HK-2 (cell line): Measurements from ENCODE around the gene CCL16.
A peak's percentile ranks its signal among the peaks of the same experiment; 100 is the strongest.
"Not testable (repeated sequence)": the region's sequence is repeated elsewhere in the genome, so short reads cannot be mapped to it uniquely, and the experiment has no call there.

Experiments used
- DNase-seq: peaks from one replicate; pipeline ENCODE4 v3.0.0-alpha.2; 2018; ENCODE audit not compliant: unreplicated experiment

Gene CCL16

GRCh38 chr17:35981246-35981645 lies at the start of gene CCL16:
Gene CCL16 (minus strand): TSS chr17:35981497. CDS start chr17:35981420, 77 bp downstream.
- DNase-seq = no peak

DNA sequence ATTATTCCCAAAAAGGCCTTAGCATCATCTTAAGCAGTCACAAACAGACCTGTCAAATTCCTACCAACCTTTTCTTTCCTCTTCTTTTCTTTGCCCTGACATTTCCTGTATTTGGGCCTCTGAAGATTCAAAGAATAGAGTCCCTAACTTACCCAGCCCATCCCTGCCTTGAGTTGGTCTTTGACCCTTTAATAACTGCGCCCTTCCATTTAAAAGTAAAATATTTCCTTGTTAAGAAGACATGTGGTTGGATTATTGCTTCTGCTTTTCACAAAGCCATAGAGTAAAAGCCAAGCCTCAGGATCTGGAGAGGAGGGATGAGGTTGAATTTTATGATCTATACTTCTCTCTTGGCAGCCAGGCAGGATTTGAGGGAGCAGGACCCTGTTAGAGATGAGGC lies 49.7 kb upstream of the CCL16 start:
- DNase-seq = no peak

- no peak for DNase-seq
Measured at GRCh38 chr17:36027761-36028160, 46.5 kb upstream of the CCL16 start.

- no peak for DNase-seq
Measured at GRCh38 chr17:36024106-36024869, 43.0 kb upstream of the CCL16 start.

DNA sequence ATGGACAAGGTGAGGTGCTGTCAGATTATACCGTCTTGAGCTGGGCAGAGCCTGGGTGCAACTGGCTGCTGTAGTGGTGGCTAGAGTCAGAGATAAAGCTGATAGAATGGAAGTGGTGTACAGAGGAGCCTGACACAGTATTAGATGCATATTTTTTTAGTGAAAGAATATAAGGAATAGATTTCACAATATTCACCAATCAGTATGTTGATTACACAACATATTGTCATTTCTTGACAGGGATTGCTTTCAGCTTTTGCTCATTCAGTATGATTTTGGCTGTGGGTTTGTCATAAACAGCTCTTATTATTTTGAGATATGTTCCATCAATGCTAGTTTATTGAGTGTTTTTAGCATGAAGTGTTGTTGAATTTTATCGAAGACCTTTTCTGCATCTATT lies 38.1 kb upstream of the CCL16 start:
- no peak for DNase-seq

GRCh38 chr17:36017799-36018198 lies 36.5 kb upstream of the CCL16 start, which contains the start of gene CCL23:
Gene CCL23 (minus strand): TSS chr17:36017972. CDS start chr17:36017897, 75 bp downstream.
- DNase-seq = no peak

DNA sequence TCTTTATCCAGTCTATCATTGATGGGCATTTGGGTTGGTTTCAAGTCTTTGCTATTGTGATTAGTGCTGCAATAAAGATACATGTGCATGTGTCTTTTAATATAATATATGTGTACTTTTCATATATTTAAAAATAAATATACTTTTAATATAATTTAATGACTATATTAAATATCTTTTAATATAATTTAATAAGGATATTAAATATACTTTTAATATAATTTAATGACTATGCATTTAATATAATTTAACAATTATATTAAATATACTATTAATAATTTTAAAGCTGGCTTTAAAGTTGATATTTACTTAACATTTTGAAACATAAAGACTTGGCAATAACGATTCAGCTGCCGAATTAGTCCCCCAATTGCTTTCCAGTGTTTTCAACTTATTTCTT lies 35.3 kb upstream of the CCL16 start:
- DNase-seq = no peak

DNA sequence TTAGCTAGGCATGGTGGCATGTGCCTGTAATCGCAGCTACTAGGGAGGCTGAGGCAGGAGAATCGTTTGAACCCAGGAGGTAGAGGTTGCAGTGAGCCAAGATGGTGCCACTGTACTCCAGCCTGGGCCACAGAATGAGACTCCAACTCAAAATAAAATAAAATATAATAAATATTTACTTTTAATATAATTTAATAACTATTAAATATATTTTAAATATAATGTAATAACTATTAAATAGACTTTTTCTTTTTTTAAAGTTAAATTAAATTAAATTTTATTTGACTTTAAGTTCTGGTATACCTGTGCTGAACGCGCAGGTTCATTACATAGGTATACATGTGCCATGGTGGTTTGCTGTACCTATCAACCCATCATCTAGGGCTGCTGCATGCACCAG lies 34.6 kb upstream of the CCL16 start:
- not testable (repeated sequence) for DNase-seq

GRCh38 chr17:36014946-36015345 lies 33.6 kb upstream of the CCL16 start:
- DNase-seq = no peak

DNA sequence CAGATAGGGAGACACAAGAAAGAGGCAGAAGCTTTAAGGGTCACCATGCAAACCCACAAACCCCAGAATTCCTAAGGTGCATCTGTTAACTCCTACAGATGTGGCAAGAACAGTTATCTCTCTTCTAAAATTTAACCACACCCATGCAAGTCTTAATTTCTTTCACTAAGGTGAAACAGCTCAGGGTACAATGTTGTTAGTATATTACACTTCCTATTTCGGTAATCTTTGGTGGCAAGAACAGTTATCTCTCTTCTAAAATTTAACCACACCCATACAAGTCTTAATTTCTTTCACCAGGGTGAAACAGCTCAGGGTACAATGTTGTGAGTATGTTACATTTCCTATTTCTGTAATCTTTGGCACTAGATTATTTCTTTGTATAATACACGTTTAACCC lies 29.9 kb upstream of the CCL16 start:
- DNase-seq = no peak

DNA sequence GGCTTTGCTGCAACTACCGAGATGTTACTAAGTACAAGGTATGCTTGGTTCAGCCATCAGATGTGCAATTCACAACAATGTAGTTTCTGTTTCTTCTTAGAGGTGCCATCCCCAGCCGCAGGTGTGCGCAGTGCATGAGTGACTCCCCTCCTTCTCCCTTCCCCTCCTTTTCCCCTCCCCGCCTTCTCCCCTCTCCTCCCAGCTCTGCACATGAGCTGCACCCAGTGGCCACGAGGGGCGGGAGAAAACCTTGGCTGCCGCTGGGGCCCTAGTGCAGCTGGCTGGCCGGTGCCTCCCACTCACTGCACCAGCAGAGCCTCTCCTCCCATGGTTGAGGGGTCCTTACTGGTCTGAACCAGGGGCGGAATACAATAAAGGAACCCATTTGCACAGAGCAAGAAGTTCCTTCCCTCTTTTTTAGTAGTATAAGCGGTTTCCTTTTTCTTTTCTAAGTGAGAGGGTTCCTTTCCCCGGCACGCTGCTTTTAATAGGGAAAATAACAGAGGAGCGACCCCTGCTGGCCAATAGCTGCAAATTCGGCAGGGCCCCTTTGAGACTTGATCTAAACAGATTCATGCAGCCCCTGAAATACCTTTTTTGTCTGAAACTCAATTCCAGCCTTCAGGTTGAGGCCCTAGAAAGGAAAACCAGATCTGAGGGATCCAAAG lies 27.8 kb upstream of the CCL16 start:
- peak; percentile 3 for DNase-seq

- DNase-seq = no peak
Measured at GRCh38 chr17:36004594-36005108, 23.4 kb upstream of the CCL16 start.

DNA sequence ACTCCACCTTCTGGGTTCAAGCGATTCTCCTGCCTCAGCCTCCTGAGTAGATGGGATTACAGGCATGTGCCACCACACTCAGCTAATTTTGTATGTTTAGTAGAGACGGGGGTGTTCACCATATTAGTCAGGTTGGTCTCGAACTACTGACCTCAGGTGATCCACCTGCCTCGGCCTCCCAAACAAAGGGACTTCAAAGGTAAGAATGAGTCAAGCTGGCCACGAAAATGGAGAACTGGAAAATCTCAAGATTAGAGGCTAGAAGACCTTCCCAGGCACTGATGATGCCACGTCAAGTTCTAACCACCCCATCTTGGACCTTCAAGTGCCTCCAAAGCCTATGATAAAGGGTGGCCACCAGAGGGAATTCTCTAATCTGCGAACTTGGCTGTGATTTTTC lies 21.3 kb upstream of the CCL16 start:
- no peak for DNase-seq

- no peak for DNase-seq
Measured at GRCh38 chr17:36001862-36002603, 20.7 kb upstream of the CCL16 start.

GRCh38 chr17:36001110-36001771 lies 19.9 kb upstream of the CCL16 start, which contains the start of gene CCL15:
Gene CCL15 (minus strand): TSS chr17:36001553. CDS start chr17:36001492, 61 bp downstream.
- no peak for DNase-seq

DNA sequence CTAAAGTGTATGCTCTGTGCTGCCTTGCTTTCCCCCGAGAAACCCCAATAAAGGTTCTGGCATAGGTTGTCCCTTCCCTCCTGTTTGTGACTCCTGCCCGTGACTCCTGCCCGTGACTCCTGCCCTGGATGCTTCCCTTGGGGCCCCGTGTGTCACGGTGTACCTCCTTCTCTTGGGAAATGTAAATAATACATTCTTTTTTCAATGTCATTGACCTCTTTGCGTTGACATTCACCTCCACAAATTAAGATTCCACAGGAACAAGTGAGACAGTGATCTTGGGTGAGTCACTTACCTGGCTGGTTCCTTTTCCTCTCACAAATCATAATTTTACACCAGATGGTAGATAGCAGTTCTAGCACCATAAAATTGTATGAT lies 19.4 kb upstream of the CCL16 start:
- DNase-seq = no peak

DNA sequence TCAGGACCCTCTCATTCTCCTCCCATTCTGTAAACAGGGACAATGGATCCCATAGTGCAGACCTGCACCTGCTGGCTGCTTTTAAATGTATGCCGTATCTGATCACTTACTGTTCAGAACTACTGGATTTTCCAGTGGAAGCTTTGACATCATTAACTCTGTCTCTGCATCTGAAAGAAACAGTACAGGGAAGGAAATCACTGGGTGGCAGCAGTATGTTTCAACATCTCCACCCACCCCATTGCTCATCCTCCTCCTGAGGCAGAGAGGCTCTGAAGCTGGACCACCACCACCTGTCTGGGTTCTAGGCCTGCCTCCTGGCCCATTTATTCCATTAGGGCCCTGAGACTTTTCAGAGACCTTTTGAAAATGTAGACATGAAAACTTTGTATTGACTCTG lies 17.5 kb upstream of the CCL16 start:
- DNase-seq = no peak

DNA sequence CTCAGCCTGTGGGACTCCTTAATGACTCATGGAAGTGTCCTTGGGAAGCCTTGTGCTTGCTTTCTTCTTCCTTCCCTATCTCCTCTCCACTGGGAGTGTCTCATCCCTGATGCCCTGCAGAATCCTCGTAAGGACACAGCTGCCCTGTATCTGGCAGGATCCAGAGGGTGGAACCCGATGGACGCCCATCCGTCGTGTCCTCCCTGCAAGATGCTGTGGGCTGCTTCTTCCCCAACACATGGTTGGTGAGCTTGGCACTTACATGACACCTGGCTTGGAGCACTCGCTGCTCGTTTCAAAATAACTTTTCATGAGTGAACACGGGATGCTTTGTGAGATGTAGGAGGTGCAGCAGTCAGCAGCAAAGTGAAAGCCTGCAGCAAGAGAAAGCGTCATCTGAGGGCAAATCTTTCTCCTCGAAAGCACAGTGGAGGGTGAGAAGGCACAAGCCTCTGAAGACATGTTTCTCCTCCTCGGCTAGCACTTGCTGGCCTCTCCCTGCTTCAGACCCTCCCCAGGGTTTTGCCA lies 16.8 kb upstream of the CCL16 start:
- DNase-seq = no peak

DNA sequence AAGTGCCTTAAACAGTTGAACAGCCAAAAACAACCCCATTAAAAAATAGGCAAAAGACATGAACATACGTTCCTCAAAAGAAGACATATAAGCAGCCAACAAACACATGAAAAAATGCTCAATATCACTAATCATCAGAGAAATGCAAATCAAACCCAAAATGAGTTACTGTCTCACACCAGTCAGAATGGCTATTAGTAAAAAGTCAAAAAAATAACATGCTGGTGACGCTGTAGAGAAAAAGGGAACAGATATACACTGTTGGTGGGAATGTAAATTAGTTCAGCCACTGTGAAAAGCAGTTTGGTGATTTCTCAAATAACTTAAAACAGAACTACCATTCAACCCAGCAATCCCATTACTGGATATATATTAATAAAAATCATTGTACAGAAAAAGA lies 14.0 kb upstream of the CCL16 start:
- DNase-seq = not testable (repeated sequence)

DNA sequence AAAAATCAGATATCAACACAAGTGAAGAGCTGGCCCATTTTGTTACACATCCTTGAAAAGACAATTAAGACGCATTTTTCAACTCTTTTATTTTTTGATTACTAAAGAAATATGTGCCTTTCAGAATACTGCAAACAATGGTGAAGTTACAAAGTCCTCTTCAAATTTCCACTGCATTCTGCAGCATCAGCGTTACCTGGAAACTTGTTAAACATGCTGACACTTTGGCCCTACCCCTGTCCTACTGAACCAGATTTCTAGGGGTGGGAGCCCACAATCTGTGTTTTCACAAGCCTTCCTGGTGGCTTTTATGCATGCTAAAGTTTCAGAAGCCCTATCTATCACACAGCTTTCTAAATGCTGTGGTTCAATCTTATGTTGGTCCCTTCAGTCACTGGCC lies 9.8 kb upstream of the CCL16 start:
- no peak for DNase-seq

- DNase-seq = no peak
Measured at GRCh38 chr17:35988164-35988563, 6.9 kb upstream of the CCL16 start.

DNA sequence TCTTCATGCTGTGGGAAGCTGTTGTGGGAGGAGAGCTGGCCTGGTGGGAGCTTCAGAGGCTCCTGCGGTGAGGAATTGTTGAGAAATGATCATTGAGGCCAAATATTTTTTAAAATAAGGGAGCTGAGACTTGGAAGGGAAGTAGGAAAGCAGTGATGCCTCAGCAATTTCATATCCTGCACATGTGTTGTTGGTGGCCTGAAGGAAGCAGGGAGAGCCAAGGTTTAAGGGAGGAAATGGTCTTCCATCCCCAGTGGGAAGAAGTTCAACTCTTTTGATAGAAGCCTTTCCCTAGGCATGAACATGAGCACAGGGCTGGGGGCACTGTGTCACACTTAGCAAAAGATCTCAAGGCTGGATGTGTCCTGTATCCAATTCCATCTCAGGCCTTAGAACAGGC lies 5.3 kb upstream of the CCL16 start, which contains the start of gene CCL14:
TSS of gene CCL14 (minus strand) at position 87 of the 400 bp plus-strand sequence. CDS start at position 7, 80 bp downstream.
- DNase-seq = no peak
